Measurements from ENCODE around the gene DACH1. TPM values are rescaled to one million over a fixed set of nuclear protein-coding genes. Genes with fewer than 3 reads are reported as not detected.

The DACH1 gene
- total and polyA plus RNA-seq, 2 donors (not counting 1 experiment from before 2014, with no cell fraction given): 0.02 to 0.33 TPM

GRCh38 chr13:71801781-71802180 is 65.2 kb downstream of the DACH1 start:
- no peak overlapping the region for H3K9ac ChIP-seq (ENCODE audit: insufficient read depth, low read length)
- no peaks in the 10 kb centered on the region for H3K9me3 ChIP-seq (ENCODE audit: control insufficient read depth, insufficient read depth, low read depth, low read length)
- H3K4me1 ChIP-seq (ENCODE audit: control insufficient read depth, extremely low read depth, insufficient read depth, low read length): no peaks in the 10 kb centered on the region
- no peaks in the 10 kb centered on the region for H3K79me2 ChIP-seq (ENCODE audit: control insufficient read depth, insufficient read depth, low read length)
- no peaks in the 10 kb centered on the region for H4K20me1 ChIP-seq (ENCODE audit: control insufficient read depth, extremely low read depth, insufficient read depth, low read length)
- no peak overlapping the region for H3K4me3 ChIP-seq (replicated peaks in 1 of 4; ENCODE audit: control extremely low read depth in 1 of 4, insufficient read depth in 1 of 4, low read depth in 3 of 4, low read length in 4 of 4)
- H3K27me3 ChIP-seq (ENCODE audit: control insufficient read depth, insufficient read depth, low read length): no peaks in the 10 kb centered on the region
- no peak for DNase-seq (ENCODE audit: low read depth in 2 of 2)
- no peak overlapping the region for H2AFZ ChIP-seq (ENCODE audit: low read length)
- no peak overlapping the region for H3K27ac ChIP-seq (ENCODE audit: insufficient read depth, low read length)
- H3K36me3 ChIP-seq (ENCODE audit: control insufficient read depth, insufficient read depth, low read length): no peaks in the 10 kb centered on the region
- TF ChIP-seq EZH2 (IDR thresholded peaks at IDR 0.05; ENCODE audit: low read length, missing control alignments) (no peak), CTCF (conservative IDR thresholded peaks at IDR 0.05 in 1 of 2, IDR thresholded peaks at IDR 0.05 in 1 of 2; ENCODE audit: low read depth in 1 of 2, low read length in 2 of 2) (no peak)
- no peak overlapping the region for H3K4me2 ChIP-seq (ENCODE audit: extremely low read depth, insufficient read depth, low read length)

- Histone ChIP-seq H3K9ac (ENCODE audit: insufficient read depth, low read length) (no peak overlapping the region), H3K79me2 (ENCODE audit: control insufficient read depth, insufficient read depth, low read length) (no peaks in the 10 kb centered on the region), H3K4me2 (ENCODE audit: extremely low read depth, insufficient read depth, low read length) (no peak overlapping the region), H3K4me3 (replicated peaks in 1 of 4; ENCODE audit: control extremely low read depth in 1 of 4, insufficient read depth in 1 of 4, low read depth in 3 of 4, low read length in 4 of 4) (no peak overlapping the region), H3K9me3 (ENCODE audit: control insufficient read depth, insufficient read depth, low read depth, low read length) (no peaks in the 10 kb centered on the region), H2AFZ (ENCODE audit: low read length) (no peak overlapping the region), H3K27ac (ENCODE audit: insufficient read depth, low read length) (no peak overlapping the region), H3K27me3 (ENCODE audit: control insufficient read depth, insufficient read depth, low read length) (no peaks in the 10 kb centered on the region), H3K4me1 (ENCODE audit: control insufficient read depth, extremely low read depth, insufficient read depth, low read length) (no peaks in the 10 kb centered on the region), H3K36me3 (ENCODE audit: control insufficient read depth, insufficient read depth, low read length) (no peaks in the 10 kb centered on the region), H4K20me1 (ENCODE audit: control insufficient read depth, extremely low read depth, insufficient read depth, low read length) (no peaks in the 10 kb centered on the region)
- TF ChIP-seq CTCF (conservative IDR thresholded peaks at IDR 0.05 in 1 of 2, IDR thresholded peaks at IDR 0.05 in 1 of 2; ENCODE audit: low read depth in 1 of 2, low read length in 2 of 2): no peak
- TF ChIP-seq EZH2 (IDR thresholded peaks at IDR 0.05; ENCODE audit: low read length, missing control alignments): no peak
- DNase-seq (ENCODE audit: low read depth in 2 of 2): no peak
Measured at GRCh38 chr13:71801165-71801760, 65.7 kb downstream of the DACH1 start.

GRCh38 chr13:71799324-71799723 is 67.7 kb downstream of the DACH1 start:
- H3K9me3 ChIP-seq (ENCODE audit: control insufficient read depth, insufficient read depth, low read depth, low read length): no peaks in the 10 kb centered on the region
- no peaks in the 10 kb centered on the region for H3K79me2 ChIP-seq (ENCODE audit: control insufficient read depth, insufficient read depth, low read length)
- TF ChIP-seq CTCF (conservative IDR thresholded peaks at IDR 0.05 in 1 of 2, IDR thresholded peaks at IDR 0.05 in 1 of 2; ENCODE audit: low read depth in 1 of 2, low read length in 2 of 2) (no peak), EZH2 (IDR thresholded peaks at IDR 0.05; ENCODE audit: low read length, missing control alignments) (no peak)
- H3K27me3 ChIP-seq (ENCODE audit: control insufficient read depth, insufficient read depth, low read length): no peaks in the 10 kb centered on the region
- no peaks in the 10 kb centered on the region for H3K36me3 ChIP-seq (ENCODE audit: control insufficient read depth, insufficient read depth, low read length)
- no peaks in the 10 kb centered on the region for H3K4me1 ChIP-seq (ENCODE audit: control insufficient read depth, extremely low read depth, insufficient read depth, low read length)
- no peak overlapping the region for H3K9ac ChIP-seq (ENCODE audit: insufficient read depth, low read length)
- no peak for DNase-seq (ENCODE audit: low read depth in 2 of 2)
- no peaks in the 10 kb centered on the region for H4K20me1 ChIP-seq (ENCODE audit: control insufficient read depth, extremely low read depth, insufficient read depth, low read length)
- H3K4me3 ChIP-seq (replicated peaks in 1 of 4; ENCODE audit: control extremely low read depth in 1 of 4, insufficient read depth in 1 of 4, low read depth in 3 of 4, low read length in 4 of 4): no peak overlapping the region
- no peak overlapping the region for H2AFZ ChIP-seq (ENCODE audit: low read length)
- H3K27ac ChIP-seq (ENCODE audit: insufficient read depth, low read length): no peak overlapping the region
- no peak overlapping the region for H3K4me2 ChIP-seq (ENCODE audit: extremely low read depth, insufficient read depth, low read length)

All from fibroblast of lung (primary cell).